GM04503 (cell line): ENCODE measurements around the gene BPTF.
"Not testable (repeated sequence)": the region's sequence is repeated elsewhere in the genome, so short reads cannot be mapped to it uniquely, and the experiment has no call there.

Source experiments
- DNase-seq: peaks from one replicate; pipeline ENCODE4 v3.0.0-alpha.2; 2012; ENCODE audit warnings: low read depth

The BPTF gene

GRCh38 chr17:67824735-67825626 is at the start of gene BPTF:
TSS of gene BPTF (plus strand) at chr17:67825503. CDS start at chr17:67825725, 222 bp downstream.
- DNase-seq, result peak; percentile 34

- DNase-seq, result no peak
Measured at GRCh38 chr17:67779098-67779672, 46.1 kb upstream of the BPTF start.

GRCh38 chr17:67784364-67785121 is 40.8 kb upstream of the BPTF start:
- DNase-seq, result no peak

GRCh38 chr17:67785122-67785477 is 40.2 kb upstream of the BPTF start:
- DNase-seq, result no peak

- DNase-seq, result no peak
Measured at GRCh38 chr17:67785504-67785903, 39.8 kb upstream of the BPTF start.

- DNase-seq, result peak; percentile 23
Measured at GRCh38 chr17:67800495-67800928, 24.8 kb upstream of the BPTF start.

GRCh38 chr17:67801626-67802175 is 23.6 kb upstream of the BPTF start:
- DNase-seq, result no peak

- DNase-seq, result no peak
Measured at GRCh38 chr17:67810464-67810863, 14.8 kb upstream of the BPTF start.

GRCh38 chr17:67812380-67812779 is 12.9 kb upstream of the BPTF start:
- DNase-seq, result not testable (repeated sequence)

GRCh38 chr17:67813803-67814180 is 11.5 kb upstream of the BPTF start:
- no peak for DNase-seq

GRCh38 chr17:67818110-67819002 is 6.9 kb upstream of the BPTF start:
- no peak for DNase-seq

GRCh38 chr17:67819722-67820121 is 5.6 kb upstream of the BPTF start:
- DNase-seq, result no peak

- no peak for DNase-seq
Measured at GRCh38 chr17:67821871-67822367, 3.4 kb upstream of the BPTF start.

GRCh38 chr17:67825627-67826601 is 611 bp downstream of the BPTF start:
- not testable (repeated sequence) for DNase-seq

GRCh38 chr17:67829331-67829730 is 4.0 kb downstream of the BPTF start:
- no peak for DNase-seq

- DNase-seq, result no peak
Measured at GRCh38 chr17:67830440-67830839, 5.1 kb downstream of the BPTF start.

- DNase-seq, result no peak
Measured at GRCh38 chr17:67831268-67831667, 6.0 kb downstream of the BPTF start.

GRCh38 chr17:67833134-67833533 is 7.8 kb downstream of the BPTF start:
- DNase-seq, result no peak

- no peak for DNase-seq
Measured at GRCh38 chr17:67833946-67834631, 8.8 kb downstream of the BPTF start.
